NT2/D1 (cell line): ENCODE results near the gene TNFRSF12A.

Source experiments
- SUZ12 ChIP-seq: IDR thresholded peaks from 2 replicates; pipeline ENCODE4 v1.6.1; 2011; ENCODE audit not compliant: insufficient read length, insufficient read depth; ENCODE audit errors: extremely low read depth
- ZNF274 ChIP-seq: IDR thresholded peaks from 2 replicates; pipeline ENCODE4 v1.6.1; 2011; ENCODE audit warnings: mild to moderate bottlenecking, low read depth, low read length

GRCh38 chr16:3013491-3013951 lies 6.6 kb upstream of the TNFRSF12A start:
- TF ChIP-seq ZNF274 (no peak), SUZ12 (no peak)
